Raji (cell line): Measurements from ENCODE around the gene ALOX5AP.

Source experiments
- POLR2A ChIP-seq: IDR thresholded peaks from 2 replicates; pipeline ENCODE4 v1.6.1; 2011; ENCODE audit warnings: low read depth, low read length, control low read depth; ENCODE audit not compliant: insufficient read depth

The ALOX5AP gene

GRCh38 chr13:30791354-30792001 lies 56.1 kb downstream of the ALOX5AP start:
- TF ChIP-seq POLR2A, result no peak

GRCh38 chr13:30792285-30793000 lies 57.1 kb downstream of the ALOX5AP start:
- no peak for TF ChIP-seq POLR2A

- no peak for TF ChIP-seq POLR2A
These were observed 60.8 kb downstream of the ALOX5AP start for GRCh38 chr13:30796132-30796572.

- TF ChIP-seq POLR2A, result no peak
These were observed 61.6 kb downstream of the ALOX5AP start for GRCh38 chr13:30796631-30797601.

GRCh38 chr13:30797847-30798535 lies 62.6 kb downstream of the ALOX5AP start:
- TF ChIP-seq POLR2A, result no peak

GRCh38 chr13:30798776-30799355 lies 63.5 kb downstream of the ALOX5AP start:
- no peak for TF ChIP-seq POLR2A

- no peak for TF ChIP-seq POLR2A
These were observed 64.0 kb downstream of the ALOX5AP start for GRCh38 chr13:30799356-30799824.

GRCh38 chr13:30800107-30800506 lies 64.8 kb downstream of the ALOX5AP start:
- no peak for TF ChIP-seq POLR2A

GRCh38 chr13:30802501-30802900 lies 67.2 kb downstream of the ALOX5AP start:
- no peak for TF ChIP-seq POLR2A

- no peak for TF ChIP-seq POLR2A
These were observed 67.7 kb downstream of the ALOX5AP start for GRCh38 chr13:30802953-30803478.

- no peak for TF ChIP-seq POLR2A
These were observed 68.4 kb downstream of the ALOX5AP start for GRCh38 chr13:30803749-30804148.

- TF ChIP-seq POLR2A, result no peak
These were observed 69.1 kb downstream of the ALOX5AP start for GRCh38 chr13:30804474-30804873.

- TF ChIP-seq POLR2A, result no peak
These were observed 69.8 kb downstream of the ALOX5AP start for GRCh38 chr13:30805132-30805537.

- no peak for TF ChIP-seq POLR2A
These were observed 70.3 kb downstream of the ALOX5AP start for GRCh38 chr13:30805603-30806011.

- TF ChIP-seq POLR2A, result no peak
These were observed 71.4 kb downstream of the ALOX5AP start for GRCh38 chr13:30806784-30807183.

- no peak for TF ChIP-seq POLR2A
These were observed 72.0 kb downstream of the ALOX5AP start for GRCh38 chr13:30807392-30807791.
